Measurements from ENCODE around the gene CALD1.

DNA sequence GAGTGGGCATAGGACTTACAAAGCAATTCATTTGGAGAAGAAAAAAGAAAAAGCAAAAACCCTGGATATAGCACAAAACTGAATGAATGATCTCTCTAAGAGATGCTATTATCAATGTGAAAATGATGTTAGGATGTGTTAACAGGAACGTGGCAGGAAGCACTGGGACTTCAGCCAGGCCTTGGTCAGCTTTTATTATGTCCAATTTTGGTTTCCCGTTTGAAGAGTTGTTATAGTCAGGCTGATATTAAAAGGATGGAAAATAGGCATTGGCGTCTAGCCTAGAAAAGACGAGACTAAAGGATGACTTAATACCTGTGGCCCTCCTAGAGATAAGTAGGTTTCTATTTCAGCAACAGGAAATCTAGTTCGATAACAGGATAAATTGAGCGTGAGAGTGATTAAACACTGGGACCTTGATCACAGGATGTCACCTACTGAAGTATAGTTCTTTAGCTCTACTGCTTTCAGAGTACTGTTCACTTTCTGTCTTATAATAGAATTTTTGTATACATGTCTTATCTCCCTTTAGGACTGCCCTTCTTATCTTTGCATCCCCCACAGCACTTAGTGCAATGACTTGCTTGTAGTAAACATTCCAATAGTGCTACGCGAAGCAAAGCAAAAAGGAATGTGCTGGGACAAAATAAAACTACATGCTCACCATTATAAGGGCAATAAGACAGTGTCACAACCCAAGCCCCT, 107.1 kb downstream of the CALD1 start:
- TF ChIP-seq CTCF (IDR thresholded peaks at IDR 0.05; ENCODE audit: borderline replicate concordance, extremely low read depth, low read length, poor library complexity, severe bottlenecking) (no peak), EZH2 (IDR thresholded peaks at IDR 0.05; ENCODE audit: borderline replicate concordance, low read depth, low read length, severe bottlenecking) (no peak)

Measured in DND-41 (cell line).